Epithelial cell of prostate (primary cell): ENCODE measurements around the gene NUP42.
"Not testable (repeated sequence)": the region's sequence is repeated elsewhere in the genome, so short reads cannot be mapped to it uniquely, and the experiment has no call there.

Experiments
- DNase-seq: peaks from one replicate; pipeline ENCODE4 v3.0.0-alpha.2; 2011; ENCODE audit warnings: low read depth, low spot score
- H3K27ac ChIP-seq: fragments of 450-650 bp; 2 replicates; pipeline ENCODE4 v1.5.1; 2017; ENCODE audit warnings: mild to moderate bottlenecking

The NUP42 gene, protein sequence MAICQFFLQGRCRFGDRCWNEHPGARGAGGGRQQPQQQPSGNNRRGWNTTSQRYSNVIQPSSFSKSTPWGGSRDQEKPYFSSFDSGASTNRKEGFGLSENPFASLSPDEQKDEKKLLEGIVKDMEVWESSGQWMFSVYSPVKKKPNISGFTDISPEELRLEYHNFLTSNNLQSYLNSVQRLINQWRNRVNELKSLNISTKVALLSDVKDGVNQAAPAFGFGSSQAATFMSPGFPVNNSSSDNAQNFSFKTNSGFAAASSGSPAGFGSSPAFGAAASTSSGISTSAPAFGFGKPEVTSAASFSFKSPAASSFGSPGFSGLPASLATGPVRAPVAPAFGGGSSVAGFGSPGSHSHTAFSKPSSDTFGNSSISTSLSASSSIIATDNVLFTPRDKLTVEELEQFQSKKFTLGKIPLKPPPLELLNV

DNA sequence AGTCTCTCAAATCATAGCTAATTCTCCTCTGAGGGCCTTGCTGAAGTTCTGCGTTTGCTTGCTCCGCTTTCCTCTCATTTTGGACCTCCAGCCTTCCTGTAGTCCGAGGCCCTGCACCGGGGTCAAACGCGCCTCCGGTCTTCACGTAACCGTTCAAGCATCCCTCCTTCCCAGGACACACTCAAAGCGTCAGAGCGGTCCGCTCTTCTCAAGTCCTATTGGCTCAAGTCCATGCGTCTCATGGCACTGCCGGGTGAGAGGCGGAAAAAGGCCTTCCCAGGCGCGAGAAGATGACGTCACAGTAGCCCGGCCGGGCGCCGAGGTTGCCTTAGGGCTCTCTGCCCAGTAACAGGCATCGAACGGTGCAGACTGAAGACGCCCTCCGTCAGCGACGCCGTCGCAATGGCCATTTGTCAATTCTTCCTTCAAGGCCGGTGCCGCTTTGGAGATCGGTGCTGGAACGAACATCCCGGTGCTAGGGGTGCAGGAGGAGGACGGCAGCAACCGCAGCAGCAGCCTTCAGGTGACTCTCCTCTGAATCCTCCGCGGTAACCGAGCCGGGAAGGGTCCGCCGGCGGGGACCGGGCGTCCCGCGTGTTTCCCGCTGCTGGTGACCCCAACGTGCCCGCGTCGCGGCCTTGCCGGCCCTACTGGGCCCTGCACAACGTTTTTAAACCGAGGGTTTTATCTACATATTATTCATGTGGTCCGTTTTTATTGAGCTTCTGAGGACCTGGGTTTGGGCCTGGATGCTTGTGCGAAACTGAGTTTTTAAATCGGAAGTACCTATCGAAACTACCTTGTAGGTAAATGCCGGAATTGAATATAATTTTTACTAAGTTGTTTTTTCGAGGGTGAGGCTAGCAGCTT, at the start of gene NUP42:
NUP42 (plus strand) TSS at position 365 of the 870 bp plus-strand sequence; CDS start at position 403, 38 bp downstream.
- peak; percentile 94 for DNase-seq
- peak within 1 kb of the TSS; percentile 86 for H3K27ac ChIP-seq

DNA sequence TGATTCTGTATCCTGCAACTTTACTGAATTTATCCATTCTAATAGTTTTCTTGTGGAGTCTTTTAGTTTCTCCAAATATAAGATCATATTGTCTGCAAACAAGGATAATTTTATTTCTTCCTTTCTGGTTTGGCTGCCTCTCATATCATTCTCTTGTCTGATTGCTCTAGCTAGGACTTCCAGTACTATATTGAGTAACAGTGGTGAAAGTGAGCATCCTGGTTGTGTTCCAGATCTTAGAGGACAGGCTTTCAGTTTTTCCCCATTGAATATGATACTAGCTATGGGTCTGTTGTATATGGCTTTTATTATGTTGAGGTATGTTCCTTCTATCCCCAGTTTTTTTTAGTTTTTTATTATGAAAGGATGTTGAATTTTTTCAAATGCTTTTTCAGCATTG, 48.1 kb upstream of the NUP42 start:
- no peak for DNase-seq

DNA sequence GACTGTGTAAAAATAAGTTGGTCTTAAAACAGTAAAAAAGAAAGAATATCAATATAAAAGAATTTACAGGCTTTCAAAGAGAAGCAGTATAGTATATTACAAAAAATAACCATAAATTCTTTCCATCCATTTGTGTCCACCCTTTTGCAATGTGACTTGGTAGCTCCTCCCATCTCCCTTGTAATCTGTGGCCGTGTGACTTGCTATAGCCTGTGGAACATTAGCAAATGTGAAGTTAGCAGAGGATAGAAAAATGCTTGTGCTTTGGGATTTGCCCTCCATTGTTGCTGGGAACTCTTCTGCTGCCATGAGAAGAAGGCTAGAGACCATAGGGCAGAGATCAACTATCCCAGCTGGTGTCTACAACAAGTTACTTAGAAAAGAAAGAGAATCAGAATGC, 46.1 kb upstream of the NUP42 start:
- no peak overlapping the region for H3K27ac ChIP-seq
- DNase-seq = no peak

More for the DNA sequence above, 48.1 kb upstream of the NUP42 start:
- H3K27ac ChIP-seq = no peak overlapping the region

DNA sequence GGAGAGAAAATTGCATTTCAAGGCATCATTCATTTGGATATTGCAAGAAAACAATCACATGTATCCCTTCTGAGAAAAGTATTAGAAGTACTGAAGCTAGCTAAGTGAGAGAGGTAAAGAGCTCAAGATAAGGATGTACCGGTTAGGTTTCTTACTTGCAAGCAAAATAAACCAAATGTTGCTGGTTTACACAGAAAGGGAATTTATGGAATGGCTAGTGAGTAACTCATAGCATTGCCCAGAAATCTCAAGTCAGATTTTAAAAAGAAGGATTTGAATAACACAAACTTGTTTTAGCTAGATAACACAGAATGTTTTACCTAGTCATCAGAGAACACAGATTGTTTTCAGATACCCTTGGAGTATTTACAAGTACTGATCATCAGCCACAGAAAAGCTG, 45.6 kb upstream of the NUP42 start:
- DNase-seq = no peak

DNA sequence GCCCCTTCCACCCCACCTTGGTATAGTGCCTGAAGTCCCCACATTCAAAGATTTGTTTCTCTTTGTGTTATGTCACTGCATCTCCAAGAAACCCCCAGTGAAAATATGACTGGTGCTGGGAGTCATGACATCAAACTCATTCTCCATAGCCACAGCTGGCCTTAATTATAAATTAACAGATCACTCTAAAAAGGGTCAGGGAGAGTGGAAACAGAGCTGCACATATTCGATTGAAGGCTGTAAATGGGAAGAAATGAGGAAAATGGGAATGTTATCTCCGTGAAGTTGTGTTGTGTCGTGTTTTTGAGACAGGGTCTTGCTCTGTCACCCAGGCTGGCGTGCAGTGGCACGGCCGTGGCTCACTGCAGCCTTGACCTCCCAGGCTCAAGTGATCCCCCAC, 24.2 kb upstream of the NUP42 start:
- H3K27ac ChIP-seq = no peak overlapping the region
- DNase-seq = no peak

More for the DNA sequence above, 45.6 kb upstream of the NUP42 start:
- no peak overlapping the region for H3K27ac ChIP-seq

DNA sequence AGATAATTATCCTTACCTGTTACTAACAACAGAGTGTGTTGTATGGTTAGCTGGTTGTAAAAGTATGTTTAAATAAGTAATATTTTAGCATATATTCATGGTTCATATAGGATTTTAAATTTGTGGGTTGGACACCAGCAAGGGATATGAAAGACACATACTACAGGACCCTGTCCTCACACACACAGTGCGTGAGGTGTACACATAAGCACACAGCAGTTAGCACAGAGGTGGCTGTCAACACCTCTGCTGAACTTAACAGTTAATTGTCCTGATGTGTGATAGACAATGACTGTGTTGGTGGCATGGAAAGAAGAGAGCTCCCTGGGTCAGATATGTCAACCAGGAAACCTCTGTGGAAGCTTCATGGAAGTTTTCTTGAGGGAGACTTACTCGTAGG, 23.3 kb upstream of the NUP42 start:
- no peak overlapping the region for H3K27ac ChIP-seq
- no peak for DNase-seq

DNA sequence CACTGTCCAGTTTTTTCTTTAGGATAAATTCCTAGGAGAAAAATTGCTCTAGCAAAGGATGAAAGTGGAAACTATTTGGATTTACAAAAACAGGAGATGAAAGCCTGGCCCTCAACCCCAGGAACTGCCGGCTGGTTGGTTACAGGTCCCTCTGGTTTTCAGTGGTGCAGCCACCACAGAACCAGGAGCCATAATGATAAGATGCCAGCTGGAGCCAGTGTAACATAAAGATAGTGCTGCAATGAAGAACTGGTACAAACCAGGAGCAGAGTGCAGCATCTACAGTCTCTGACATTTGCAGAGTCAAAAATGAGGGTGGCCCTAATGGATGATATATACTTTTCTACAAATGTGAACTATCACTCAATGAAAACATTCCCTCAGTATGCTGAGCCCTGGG, 20.4 kb upstream of the NUP42 start:
- no peak for DNase-seq
- no peak overlapping the region for H3K27ac ChIP-seq

DNA sequence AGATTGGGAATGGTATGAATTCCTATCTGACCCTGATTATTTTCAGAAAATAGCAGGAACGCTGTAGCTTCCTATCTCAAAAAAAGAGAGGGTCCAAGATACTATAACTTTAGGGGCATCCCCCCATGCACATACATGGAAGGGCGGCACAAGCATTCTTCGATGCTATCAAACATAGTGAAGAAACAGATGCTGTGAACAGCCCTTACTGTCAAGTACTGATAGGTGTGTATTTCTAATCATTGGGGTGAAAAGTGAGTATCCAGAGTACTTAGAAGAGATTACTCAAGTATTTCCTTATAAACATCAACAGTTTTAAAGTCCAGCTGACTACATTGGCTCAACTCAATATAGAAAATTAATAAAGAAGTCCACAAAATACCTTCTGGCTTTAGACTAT, 17.0 kb upstream of the NUP42 start:
- no peak for DNase-seq
- no peak overlapping the region for H3K27ac ChIP-seq

DNA sequence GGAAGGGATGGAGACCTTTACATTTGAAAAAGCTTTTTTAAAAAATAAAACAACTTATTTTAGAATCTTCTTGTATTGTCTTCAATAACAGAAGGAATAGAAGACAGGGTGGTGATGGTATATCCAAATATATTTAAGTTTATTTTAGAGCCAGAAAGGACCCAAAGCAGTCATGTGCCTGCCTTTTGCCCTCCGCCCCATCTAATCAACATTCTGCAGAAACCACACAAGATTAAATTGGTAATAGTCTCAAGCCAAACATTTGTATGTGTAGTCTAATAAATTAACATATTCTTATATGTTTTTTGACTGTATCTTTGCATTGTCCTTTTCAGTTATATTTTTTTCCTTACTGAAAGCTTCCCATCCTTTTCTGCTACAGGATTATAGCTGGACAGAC, 16.5 kb upstream of the NUP42 start:
- DNase-seq = no peak

DNA sequence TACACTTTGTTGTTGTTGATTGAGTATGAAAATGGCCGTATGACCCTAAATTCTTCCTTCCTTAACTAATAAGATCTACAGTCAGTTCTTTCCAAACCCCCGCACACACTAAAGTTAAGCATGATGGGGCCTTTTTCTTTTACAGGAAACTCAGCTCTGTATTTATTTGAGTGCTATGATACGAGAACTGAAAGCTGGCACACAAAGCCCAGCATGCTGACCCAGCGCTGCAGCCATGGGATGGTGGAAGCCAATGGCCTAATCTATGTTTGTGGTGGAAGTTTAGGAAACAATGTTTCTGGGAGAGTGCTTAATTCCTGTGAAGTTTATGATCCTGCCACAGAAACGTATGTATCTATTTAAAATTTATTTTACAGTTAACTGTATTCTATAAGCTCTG, 14.2 kb upstream of the NUP42 start:
- no peak overlapping the region for H3K27ac ChIP-seq
- no peak for DNase-seq

More for the DNA sequence above, 16.5 kb upstream of the NUP42 start:
- no peak overlapping the region for H3K27ac ChIP-seq

DNA sequence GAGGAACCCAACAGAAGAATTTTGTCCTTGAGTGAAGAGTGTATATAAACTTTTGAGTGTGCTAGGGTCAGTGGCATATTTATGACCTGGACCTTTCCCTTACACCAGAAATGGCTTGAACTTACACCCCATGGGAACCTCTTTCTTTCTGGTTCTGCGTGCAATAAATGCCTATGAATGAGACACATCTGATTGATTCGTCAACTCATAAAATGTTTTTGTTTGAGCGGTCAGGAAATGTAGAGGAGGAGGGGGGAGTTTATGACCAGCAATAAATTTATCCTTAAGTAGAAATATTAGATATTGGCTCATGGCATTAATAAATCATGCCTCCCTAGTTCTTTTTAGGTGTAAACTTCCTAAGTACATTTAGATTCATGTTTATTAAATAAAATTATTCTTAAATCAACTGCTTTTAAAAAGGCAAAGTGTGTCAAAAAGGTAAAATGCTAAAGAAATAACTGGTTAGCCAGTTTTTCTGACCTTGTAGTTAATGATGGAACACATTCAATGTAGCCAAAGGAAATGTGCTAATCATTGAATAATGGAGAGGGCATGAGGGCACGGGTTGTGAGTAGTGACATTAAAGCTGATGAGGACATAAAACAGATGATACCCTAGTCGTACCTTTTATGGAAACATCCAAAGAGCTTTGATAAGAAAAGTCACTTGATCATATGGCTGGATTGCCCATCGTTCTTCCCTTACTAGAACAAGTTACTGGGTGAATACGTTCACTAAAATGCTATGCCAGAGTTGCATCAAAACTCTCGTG, 13.6 kb upstream of the NUP42 start:
- H3K27ac ChIP-seq = no peak overlapping the region
- no peak for DNase-seq

DNA sequence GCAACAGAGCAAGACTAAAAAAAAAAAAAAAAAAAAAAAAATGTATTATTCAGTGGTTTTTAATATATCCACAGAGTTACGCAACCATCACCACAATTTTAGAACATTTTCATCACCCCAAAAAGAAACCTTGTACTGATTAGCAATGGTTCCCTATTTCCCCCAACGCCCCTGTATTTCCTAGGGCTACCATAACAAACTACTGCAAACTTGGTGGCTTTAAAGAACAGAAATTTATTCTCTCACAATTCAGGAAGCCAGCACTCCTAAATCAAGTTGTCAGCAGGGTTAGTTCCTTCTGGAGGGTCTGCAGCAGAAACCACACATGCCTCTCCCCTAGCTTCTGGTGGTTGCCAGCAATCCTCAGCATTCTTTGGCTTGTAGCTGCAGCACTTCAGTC, 5.9 kb upstream of the NUP42 start:
- no peak for DNase-seq
- no peak overlapping the region for H3K27ac ChIP-seq

DNA sequence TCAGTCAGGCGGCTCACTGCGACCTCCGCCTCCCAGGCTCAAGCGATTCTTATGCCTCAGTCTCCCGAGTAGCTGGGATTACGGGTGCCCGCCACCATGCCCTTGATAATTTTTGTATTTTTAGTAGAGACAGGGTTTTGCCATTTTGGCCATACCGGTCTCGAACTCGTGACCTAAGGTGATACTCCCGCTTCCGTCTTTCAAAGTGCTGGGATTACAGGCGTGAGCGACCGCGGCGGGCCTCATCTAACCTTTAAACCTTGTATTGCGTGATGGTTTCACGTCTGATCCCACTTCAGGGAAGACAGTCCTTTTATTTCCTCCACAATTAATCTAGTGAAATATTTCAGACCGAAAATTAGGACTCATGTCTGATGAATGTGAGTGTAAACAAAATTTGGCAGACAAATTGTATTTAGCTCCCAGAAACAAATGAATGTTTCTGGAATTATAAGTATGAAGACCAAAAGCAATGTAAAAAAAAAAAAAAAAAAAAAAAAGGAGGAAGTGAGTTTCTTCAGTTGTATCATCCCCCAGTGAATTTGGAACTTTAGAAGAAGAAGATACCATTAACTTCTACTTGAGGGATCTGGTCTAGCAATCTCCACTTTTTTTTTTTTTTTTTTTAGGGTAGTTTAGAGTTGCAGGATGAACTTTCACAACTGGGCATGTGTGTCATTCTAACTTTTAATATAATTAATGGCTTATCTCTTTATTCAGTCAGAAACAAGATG, 1.6 kb downstream of the NUP42 start:
- H3K27ac ChIP-seq = no peak overlapping the region
- no peak for DNase-seq

DNA sequence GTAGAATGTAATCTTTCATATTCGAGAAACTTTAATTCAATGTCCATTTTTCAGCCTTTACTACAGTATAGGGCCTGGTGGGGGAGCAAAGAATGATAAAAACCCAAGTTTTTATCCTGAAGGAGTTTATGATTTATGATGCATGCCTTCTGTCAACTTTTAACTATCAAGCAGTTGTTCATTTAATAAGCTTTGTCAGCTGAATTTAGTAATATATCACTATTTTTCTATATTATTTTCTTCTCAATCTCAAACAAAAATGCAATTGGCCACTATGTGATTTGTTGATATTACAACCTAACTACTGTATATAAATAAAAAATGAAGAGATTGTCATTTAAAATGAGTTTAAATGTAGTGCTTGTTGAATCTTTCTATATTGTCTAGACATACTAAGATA, 2.4 kb downstream of the NUP42 start:
- no peak overlapping the region for H3K27ac ChIP-seq
- no peak for DNase-seq

DNA sequence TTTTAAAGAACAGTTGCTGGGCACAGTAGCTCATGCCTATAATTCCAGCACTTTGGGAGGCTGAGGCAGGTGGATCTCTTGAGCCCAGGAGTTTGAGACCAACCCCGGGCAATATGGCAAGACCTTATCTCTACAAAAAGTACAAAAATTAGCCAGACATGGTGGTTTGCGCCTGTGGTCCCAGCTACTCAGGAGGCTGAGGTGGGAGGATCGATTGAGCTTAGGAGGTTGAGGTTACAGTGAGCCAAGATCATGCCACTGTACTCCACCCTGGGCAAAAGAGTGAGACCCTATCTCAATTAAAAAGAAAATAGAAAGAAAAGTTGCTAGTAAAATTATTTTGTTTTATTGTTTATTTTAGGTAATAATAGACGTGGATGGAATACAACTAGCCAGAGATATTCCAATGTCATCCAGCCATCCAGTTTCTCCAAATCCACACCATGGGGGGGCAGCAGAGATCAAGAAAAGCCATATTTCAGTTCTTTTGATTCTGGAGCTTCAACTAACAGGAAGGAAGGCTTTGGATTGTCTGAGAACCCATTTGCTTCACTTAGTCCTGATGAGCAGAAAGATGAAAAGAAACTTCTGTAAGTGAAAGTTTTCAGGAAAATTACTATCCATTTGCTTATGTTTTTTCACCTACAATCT, 3.0 kb downstream of the NUP42 start:
- no peak for DNase-seq
- no peak overlapping the region for H3K27ac ChIP-seq

DNA sequence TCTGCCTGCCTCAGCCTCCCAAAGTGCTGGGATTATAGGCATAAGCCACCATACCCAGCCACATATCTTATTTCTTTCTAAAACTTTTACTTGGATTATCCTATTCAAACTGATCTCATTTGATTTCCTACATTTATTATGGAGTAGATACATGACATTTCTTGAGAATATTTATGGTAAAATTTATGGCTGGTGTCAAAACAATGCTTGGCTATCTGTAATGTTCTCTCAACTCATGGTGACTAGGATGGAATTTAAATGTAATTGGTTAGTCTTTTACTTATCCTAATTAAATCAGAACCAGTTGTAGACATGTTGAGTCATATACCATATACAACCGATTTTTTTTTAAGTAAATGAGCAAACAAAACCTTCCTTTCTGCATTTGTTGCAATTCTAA, 4.1 kb downstream of the NUP42 start:
- DNase-seq = no peak
- no peak overlapping the region for H3K27ac ChIP-seq

DNA sequence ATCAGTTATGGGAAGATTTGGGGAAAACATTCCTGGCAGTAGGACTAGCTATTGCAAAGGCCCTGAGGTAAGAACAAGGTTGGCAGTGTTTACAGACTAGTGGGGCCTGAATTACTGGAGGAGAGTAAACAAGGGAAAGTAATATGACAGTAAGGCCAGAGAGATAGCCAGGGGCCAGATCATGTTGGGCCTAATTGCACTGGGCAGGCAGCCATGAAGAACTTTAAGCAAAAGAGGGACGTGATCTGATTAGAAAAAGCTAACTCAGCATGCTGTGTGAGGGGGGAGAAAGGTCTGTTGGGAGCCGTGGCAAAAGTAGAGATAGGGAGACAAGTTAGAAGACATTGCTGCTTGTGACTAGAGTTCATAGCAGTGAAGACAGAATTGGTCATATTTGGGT, 9.2 kb downstream of the NUP42 start:
- no peak overlapping the region for H3K27ac ChIP-seq
- no peak for DNase-seq

DNA sequence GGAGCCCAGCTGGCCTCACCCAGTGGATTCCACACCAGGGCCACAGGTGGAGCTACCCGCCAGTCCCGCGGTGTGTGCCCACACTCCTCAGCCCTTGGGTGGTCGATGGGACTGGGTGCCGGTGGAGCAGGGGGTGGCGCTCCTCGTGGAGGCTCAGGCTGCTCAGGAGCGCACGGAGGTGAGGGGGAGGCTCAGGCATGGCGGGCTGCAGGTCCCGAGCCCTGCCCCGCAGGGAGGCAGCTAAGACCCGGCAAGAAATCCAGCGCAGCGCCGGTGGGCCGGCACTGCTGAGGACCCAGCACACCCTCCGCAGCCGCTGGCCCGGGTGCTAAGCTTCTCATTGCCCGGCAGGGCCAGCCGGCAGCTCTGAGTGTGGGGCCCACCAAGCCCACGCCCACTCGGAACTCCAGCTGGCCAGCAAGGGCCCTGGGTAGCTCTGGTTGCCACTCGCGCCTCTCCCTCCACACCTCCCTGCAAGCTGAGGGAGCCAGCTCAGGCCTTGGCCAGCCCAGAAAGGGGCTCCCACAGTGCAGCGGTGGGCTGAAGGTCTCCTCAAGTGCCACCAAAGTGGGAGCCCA, 11.9 kb downstream of the NUP42 start:
- H3K27ac ChIP-seq, DNase-seq: not testable (repeated sequence)

DNA sequence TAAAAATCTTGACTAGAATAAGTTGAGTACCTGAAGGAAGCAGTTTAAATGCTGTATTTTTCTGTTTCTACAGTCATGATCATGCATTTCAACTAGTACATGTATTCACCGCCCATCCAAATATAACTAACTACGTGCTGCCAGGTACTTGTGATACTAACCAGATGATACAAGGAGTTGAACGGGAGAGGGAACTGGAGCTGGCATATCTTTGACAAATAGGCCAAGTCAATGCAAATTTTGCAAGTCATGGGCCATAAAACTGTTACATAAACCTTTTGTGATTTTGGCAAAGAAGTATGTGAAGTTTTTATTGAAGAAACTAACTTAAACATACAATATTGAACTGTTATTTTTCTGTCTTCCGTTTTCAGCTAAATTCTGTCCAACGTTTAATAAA, 14.5 kb downstream of the NUP42 start:
- H3K27ac ChIP-seq = no peak overlapping the region
- no peak for DNase-seq
